Activated T-cell treated with anti-CD3 and anti-CD28 coated beads, Interleukin-2, amount 50 U/mL, for 24 hours (primary cell): ENCODE results near the gene ASB7.

Experiments
- DNase-seq: peaks from one replicate; pipeline ENCODE4 v3.0.0-alpha.2; 2020
- H3K27ac Mint-ChIP-seq: 2 replicates; pipeline ENCODE4 v1.8.0; 2020; ENCODE audit warnings: mild to moderate bottlenecking, mixed read lengths
- H3K27me3 Mint-ChIP-seq: 2 replicates; pipeline ENCODE4 v1.8.0; 2020; ENCODE audit warnings: mixed read lengths
- H3K36me3 Mint-ChIP-seq: 2 replicates; pipeline ENCODE4 v1.8.0; 2020; ENCODE audit warnings: low read depth, mixed read lengths
- H3K4me1 Mint-ChIP-seq: 2 replicates; pipeline ENCODE4 v1.8.0; 2020; ENCODE audit warnings: low read depth, mixed read lengths
- H3K4me3 Mint-ChIP-seq: 2 replicates; pipeline ENCODE4 v1.8.0; 2020; ENCODE audit warnings: mild to moderate bottlenecking, moderate library complexity, mixed read lengths
- H3K9me3 Mint-ChIP-seq: 2 replicates; pipeline ENCODE4 v1.8.0; 2020; ENCODE audit warnings: mixed read lengths

The ASB7 gene

DNA sequence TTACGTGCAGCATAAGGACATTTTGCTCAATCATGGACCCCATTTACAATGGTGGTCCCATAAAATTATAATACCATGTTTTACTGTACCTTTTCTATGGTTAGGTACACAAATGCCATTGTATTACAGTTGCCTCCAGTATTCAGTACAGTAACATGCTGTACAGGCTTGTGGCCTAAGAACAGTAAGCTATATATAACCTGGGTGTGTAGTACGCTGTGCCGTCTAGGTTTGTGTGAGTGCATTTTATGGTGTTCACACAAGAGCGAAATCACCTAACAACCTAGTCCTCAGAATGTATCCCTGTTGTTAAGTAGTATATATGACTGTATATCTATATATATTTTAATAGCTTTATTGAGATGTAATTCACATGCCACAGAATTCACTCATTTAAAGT is 12.5 kb downstream of the ASB7 start:
- H3K9me3 Mint-ChIP-seq = no peaks in the 10 kb centered on the region
- peaks cover 87% of the 10 kb centered on the region for H3K36me3 Mint-ChIP-seq
- no peak for DNase-seq
- no peak overlapping the region for H3K4me3 Mint-ChIP-seq
- H3K27ac Mint-ChIP-seq = no peak overlapping the region
- peaks cover 13% of the 10 kb centered on the region for H3K4me1 Mint-ChIP-seq
- no peaks in the 10 kb centered on the region for H3K27me3 Mint-ChIP-seq

DNA sequence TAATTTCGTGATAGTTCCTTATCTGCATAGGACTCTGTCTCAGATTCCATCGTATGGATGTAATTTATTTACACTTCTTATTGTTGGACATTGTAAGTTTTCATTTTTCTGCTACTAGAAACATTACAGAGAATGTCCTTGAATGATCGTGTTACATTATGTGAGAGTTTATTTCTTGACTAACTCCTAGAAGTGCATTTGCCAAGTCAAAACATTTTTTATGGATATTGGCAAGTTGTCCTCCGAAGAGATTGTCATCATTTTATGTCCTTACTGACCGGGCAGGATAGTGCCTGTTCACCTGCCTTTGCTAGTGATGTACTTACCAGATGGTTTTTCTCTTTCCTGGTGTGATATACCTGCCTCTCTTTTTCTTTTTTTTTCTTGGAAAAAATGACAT is 13.4 kb downstream of the ASB7 start:
- no peaks in the 10 kb centered on the region for H3K9me3 Mint-ChIP-seq
- peaks cover 87% of the 10 kb centered on the region for H3K36me3 Mint-ChIP-seq
- DNase-seq = no peak
- no peak overlapping the region for H3K27ac Mint-ChIP-seq
- H3K27me3 Mint-ChIP-seq = no peaks in the 10 kb centered on the region
- no peak overlapping the region for H3K4me3 Mint-ChIP-seq
- H3K4me1 Mint-ChIP-seq = peaks cover 13% of the 10 kb centered on the region

GRCh38 chr15:100616700-100617099 is 14.3 kb downstream of the ASB7 start:
- H3K4me3 Mint-ChIP-seq = no peak overlapping the region
- peaks cover 13% of the 10 kb centered on the region for H3K4me1 Mint-ChIP-seq
- H3K36me3 Mint-ChIP-seq = peaks cover 84% of the 10 kb centered on the region
- DNase-seq = no peak
- no peaks in the 10 kb centered on the region for H3K9me3 Mint-ChIP-seq
- no peaks in the 10 kb centered on the region for H3K27me3 Mint-ChIP-seq
- no peak overlapping the region for H3K27ac Mint-ChIP-seq

DNA sequence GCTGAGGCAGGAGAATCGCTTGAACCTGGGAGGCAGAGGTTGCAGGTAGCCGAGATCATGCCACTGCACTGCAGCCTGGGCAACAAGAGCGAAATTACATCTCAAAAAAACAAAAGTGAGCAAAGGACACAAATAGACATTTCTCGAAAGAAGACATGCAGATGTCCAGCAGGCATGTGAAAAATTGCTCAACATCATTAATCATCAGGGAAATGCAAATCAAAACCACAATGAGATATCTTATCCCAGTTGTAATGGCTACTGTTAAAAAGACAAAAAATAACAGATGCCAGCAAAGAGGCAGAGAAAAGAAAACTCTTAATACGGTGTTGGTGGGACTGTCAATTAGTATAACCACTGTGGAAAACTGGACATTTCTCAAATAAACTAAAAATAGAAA is 20.9 kb downstream of the ASB7 start:
- no peak overlapping the region for H3K4me3 Mint-ChIP-seq
- H3K36me3 Mint-ChIP-seq = peaks cover 37% of the 10 kb centered on the region
- no peaks in the 10 kb centered on the region for H3K9me3 Mint-ChIP-seq
- H3K27me3 Mint-ChIP-seq = no peaks in the 10 kb centered on the region
- DNase-seq = no peak
- peaks cover 5% of the 10 kb centered on the region for H3K4me1 Mint-ChIP-seq
- H3K27ac Mint-ChIP-seq = no peak overlapping the region

- Mint-ChIP-seq H3K9me3 (no peaks in the 10 kb centered on the region), H3K4me3 (no peak overlapping the region), H3K27ac (no peak overlapping the region), H3K27me3 (no peaks in the 10 kb centered on the region), H3K36me3 (peaks cover 47% of the 10 kb centered on the region), H3K4me1 (peaks cover 12% of the 10 kb centered on the region)
- DNase-seq = peak; percentile 56
Observed at GRCh38 chr15:100627789-100628395, 25.5 kb downstream of the ASB7 start.

- H3K27me3 Mint-ChIP-seq = no peaks in the 10 kb centered on the region
- H3K27ac Mint-ChIP-seq = no peak overlapping the region
- DNase-seq = no peak
- no peaks in the 10 kb centered on the region for H3K9me3 Mint-ChIP-seq
- H3K4me3 Mint-ChIP-seq = no peak overlapping the region
- H3K36me3 Mint-ChIP-seq = peaks cover 51% of the 10 kb centered on the region
- H3K4me1 Mint-ChIP-seq = peaks cover 20% of the 10 kb centered on the region
Observed at GRCh38 chr15:100628746-100629145, 26.4 kb downstream of the ASB7 start.

GRCh38 chr15:100631831-100632230 is 29.4 kb downstream of the ASB7 start:
- Mint-ChIP-seq H3K4me3 (no peak overlapping the region), H3K27ac (no peak overlapping the region), H3K4me1 (peaks cover 47% of the 10 kb centered on the region), H3K36me3 (peaks cover 69% of the 10 kb centered on the region), H3K9me3 (no peaks in the 10 kb centered on the region), H3K27me3 (no peaks in the 10 kb centered on the region)
- no peak for DNase-seq

DNA sequence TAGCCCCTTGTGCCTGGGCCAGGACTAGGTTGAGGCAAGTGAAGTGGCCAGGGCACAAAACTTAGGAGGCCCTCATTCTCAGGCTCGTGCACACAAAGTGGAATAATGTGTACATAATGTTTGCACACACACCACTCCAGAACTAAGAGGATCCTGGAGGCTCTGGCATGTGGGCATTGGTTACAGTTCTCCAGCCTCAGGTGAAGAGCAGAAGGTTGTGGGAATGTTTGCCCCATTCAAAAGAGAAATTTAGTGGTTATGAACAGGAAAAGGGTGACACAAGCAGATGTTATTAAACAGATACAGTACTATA is 31.3 kb downstream of the ASB7 start:
- no peak overlapping the region for H3K27ac Mint-ChIP-seq
- peaks cover 57% of the 10 kb centered on the region for H3K4me1 Mint-ChIP-seq
- DNase-seq = no peak
- H3K4me3 Mint-ChIP-seq = no peak overlapping the region
- no peaks in the 10 kb centered on the region for H3K9me3 Mint-ChIP-seq
- no peaks in the 10 kb centered on the region for H3K27me3 Mint-ChIP-seq
- peaks cover 75% of the 10 kb centered on the region for H3K36me3 Mint-ChIP-seq

- Mint-ChIP-seq H3K9me3 (no peaks in the 10 kb centered on the region), H3K36me3 (peaks cover 58% of the 10 kb centered on the region), H3K27me3 (no peaks in the 10 kb centered on the region), H3K4me3 (no peak overlapping the region), H3K4me1 (peaks cover 64% of the 10 kb centered on the region), H3K27ac (no peak overlapping the region)
- no peak for DNase-seq
Observed at GRCh38 chr15:100635406-100636071, 33.1 kb downstream of the ASB7 start.

DNA sequence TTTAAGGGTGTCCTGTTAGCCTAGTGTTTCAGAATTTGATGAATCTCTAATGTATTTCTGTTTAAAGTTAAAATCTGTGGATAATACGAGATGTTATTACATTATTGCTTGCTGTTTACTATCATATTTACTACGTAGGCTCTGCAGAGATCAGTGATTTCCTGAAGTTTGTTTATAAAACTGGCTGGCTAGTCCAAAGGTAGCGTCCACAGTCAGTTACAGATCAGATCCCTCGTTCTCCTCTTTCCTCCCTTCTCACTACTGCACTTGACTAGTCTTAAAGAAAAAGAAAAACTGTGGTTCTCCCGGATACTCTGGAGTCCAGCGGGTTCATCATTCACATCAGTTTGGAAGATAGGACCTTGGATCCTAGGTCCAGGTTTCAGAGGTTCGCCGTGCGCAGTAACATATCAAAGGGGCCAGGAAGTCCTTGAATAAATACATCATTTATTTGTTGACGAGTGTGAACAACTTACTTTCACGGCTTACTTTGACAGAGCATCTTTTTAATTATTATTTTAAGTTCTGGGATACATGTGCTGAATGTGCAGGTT is 35.9 kb downstream of the ASB7 start:
- DNase-seq = no peak
- H3K9me3 Mint-ChIP-seq = no peaks in the 10 kb centered on the region
- H3K4me3 Mint-ChIP-seq = no peak overlapping the region
- H3K27ac Mint-ChIP-seq = no peak overlapping the region
- H3K36me3 Mint-ChIP-seq = peaks cover 32% of the 10 kb centered on the region
- no peaks in the 10 kb centered on the region for H3K27me3 Mint-ChIP-seq
- peaks cover 77% of the 10 kb centered on the region for H3K4me1 Mint-ChIP-seq

DNA sequence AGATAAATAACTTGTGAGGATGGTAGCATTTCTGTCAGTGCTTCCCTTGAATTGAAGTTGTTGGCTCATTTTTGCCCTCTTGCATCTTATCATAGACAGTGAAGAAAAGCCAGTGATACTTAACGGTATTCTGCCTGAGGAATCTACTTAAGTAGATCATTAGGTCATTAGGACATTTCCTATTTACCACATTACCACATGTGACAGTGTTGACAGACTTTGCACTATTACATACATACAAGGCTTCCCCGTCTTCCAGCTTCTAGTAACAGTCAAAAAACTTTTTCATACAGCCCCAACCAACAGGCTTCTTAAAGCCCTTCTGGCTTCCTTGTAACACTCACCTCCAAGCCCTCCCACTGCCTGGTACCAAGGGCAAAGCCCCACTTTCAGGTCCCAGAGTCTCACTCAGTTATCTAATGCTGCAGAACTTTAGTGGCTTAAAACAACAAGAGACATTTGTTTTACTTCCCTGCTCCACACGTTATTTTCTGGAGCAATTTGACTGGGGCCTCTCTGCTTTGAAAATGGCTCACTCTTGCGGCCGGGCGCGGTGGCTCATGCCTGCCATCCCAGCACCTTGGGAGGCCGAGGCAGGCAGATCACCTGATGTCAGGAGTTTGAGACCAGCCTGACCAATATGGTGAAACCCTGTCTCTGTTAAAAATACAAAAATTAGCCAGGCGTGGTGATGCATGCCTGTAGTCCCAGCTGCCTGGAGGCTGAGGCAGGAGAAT is 40.0 kb downstream of the ASB7 start:
- H3K9me3 Mint-ChIP-seq = no peaks in the 10 kb centered on the region

DNA sequence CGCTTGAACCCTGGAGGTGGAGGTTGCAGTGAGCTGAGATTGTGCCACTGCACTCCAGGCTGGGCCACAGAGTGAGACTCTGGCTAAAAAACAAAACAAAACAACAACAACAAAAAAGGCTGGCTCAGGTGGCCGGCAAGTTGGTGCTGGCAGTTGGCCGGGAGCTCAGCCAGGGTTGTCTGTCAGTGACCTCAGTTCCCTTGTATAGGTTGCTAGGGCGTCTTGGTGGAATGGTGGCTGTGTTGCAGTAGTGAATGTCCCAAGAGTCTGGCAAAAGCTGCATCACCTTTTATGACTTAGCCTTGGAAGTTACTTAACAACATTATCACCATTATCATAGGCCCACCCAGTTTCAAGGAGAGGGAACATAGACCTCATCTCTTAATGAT is 40.6 kb downstream of the ASB7 start:
- H3K36me3 Mint-ChIP-seq = peaks cover 8% of the 10 kb centered on the region
- no peak overlapping the region for H3K27ac Mint-ChIP-seq
- DNase-seq = no peak
- no peaks in the 10 kb centered on the region for H3K9me3 Mint-ChIP-seq
- H3K4me3 Mint-ChIP-seq = no peak overlapping the region
- peaks cover 38% of the 10 kb centered on the region for H3K4me1 Mint-ChIP-seq
- no peaks in the 10 kb centered on the region for H3K27me3 Mint-ChIP-seq

More for the DNA sequence above, 40.0 kb downstream of the ASB7 start:
- no peak overlapping the region for H3K4me3 Mint-ChIP-seq
- H3K4me1 Mint-ChIP-seq = peaks cover 41% of the 10 kb centered on the region
- H3K27me3 Mint-ChIP-seq = no peaks in the 10 kb centered on the region
- H3K36me3 Mint-ChIP-seq = peaks cover 11% of the 10 kb centered on the region
- no peak overlapping the region for H3K27ac Mint-ChIP-seq
- no peak for DNase-seq

DNA sequence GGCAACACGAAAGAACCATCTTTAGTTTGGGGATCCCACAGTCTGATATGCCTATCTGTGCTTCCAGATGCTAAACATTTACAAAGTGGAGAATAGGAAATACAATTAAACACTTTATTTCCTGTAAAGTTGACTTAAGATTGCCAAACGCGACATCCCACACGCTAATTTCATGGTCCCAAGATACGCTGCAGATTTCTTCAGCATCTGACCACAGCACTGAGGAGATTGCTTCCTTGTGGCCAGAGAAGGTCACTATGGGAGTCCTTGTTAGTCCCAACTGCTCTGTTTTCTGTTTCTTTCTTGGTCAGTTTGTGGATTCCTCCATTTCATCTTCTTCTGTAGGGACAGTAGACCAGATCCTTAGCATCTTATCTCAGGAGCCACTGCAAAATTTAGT is 43.3 kb downstream of the ASB7 start:
- H3K4me1 Mint-ChIP-seq = peaks cover 22% of the 10 kb centered on the region
- H3K9me3 Mint-ChIP-seq = no peaks in the 10 kb centered on the region
- peaks cover 24% of the 10 kb centered on the region for H3K36me3 Mint-ChIP-seq
- no peak overlapping the region for H3K4me3 Mint-ChIP-seq
- no peak for DNase-seq
- H3K27ac Mint-ChIP-seq = no peak overlapping the region
- no peaks in the 10 kb centered on the region for H3K27me3 Mint-ChIP-seq

GRCh38 chr15:100648951-100649350 is 46.6 kb downstream of the ASB7 start:
- Mint-ChIP-seq H3K4me3 (no peak overlapping the region), H3K4me1 (peaks cover 1% of the 10 kb centered on the region), H3K9me3 (no peaks in the 10 kb centered on the region), H3K27me3 (no peaks in the 10 kb centered on the region), H3K27ac (no peak overlapping the region), H3K36me3 (peaks cover 34% of the 10 kb centered on the region)
- no peak for DNase-seq

DNA sequence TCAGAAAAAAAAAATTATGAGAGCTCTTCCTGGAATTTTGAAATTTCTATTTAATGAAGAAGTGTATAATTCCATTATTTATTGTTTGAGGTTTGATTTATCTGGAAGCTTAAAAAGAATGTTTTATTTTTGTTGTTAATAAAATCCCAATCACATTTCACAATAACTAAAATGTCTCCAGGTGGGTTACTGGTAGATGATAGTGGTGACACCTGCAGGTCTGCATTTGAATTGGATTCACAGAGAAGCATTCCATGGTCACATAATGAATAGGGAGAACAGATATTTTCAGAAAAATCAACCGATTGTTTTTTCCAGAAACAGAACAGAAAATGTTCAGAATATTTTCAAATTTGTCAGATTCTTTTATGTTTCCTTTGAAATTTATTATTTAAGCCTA is 48.3 kb downstream of the ASB7 start:
- Mint-ChIP-seq H3K9me3 (no peaks in the 10 kb centered on the region), H3K27me3 (no peaks in the 10 kb centered on the region), H3K36me3 (peaks cover 34% of the 10 kb centered on the region), H3K4me1 (peaks cover 1% of the 10 kb centered on the region), H3K4me3 (no peak overlapping the region), H3K27ac (no peak overlapping the region)
- no peak for DNase-seq
